NCI-H1694 (cell line): ENCODE results near the gene ZNF627.
"Not testable (repeated sequence)": the region's sequence is repeated elsewhere in the genome, so short reads cannot be mapped to it uniquely, and the experiment has no call there.

ENCODE experiments used
- DNase-seq: peaks from one replicate; lab custom pipeline; 2025; lab: John Stamatoyannopoulos, UW

The ZNF627 gene

GRCh38 chr19:11574689-11575088 lies 22.6 kb upstream of the ZNF627 start:
- DNase-seq, result no peak

GRCh38 chr19:11576227-11576626 lies 21.1 kb upstream of the ZNF627 start:
- DNase-seq, result no peak

GRCh38 chr19:11577451-11578257 lies 19.6 kb upstream of the ZNF627 start, which contains the start of gene ACP5:
ACP5 (minus strand) TSS chr19:11577645; CDS start chr19:11577317, 328 bp downstream.
- no peak for DNase-seq

GRCh38 chr19:11578258-11579142 lies 18.8 kb upstream of the ZNF627 start:
- DNase-seq, result no peak

GRCh38 chr19:11580116-11580515 lies 17.2 kb upstream of the ZNF627 start:
- no peak for DNase-seq

- no peak for DNase-seq
These were observed 15.5 kb upstream of the ZNF627 start for GRCh38 chr19:11581740-11582139.

- DNase-seq, result no peak
These were observed 11.0 kb upstream of the ZNF627 start for GRCh38 chr19:11586331-11586730.

- DNase-seq, result peak; percentile 78
These were observed 9.8 kb upstream of the ZNF627 start for GRCh38 chr19:11587302-11587974.

GRCh38 chr19:11587975-11588631 lies 9.2 kb upstream of the ZNF627 start:
- DNase-seq, result no peak

- no peak for DNase-seq
These were observed 3.2 kb upstream of the ZNF627 start for GRCh38 chr19:11594084-11594483.

GRCh38 chr19:11596156-11596555 lies 1.1 kb upstream of the ZNF627 start:
- DNase-seq, result no peak

GRCh38 chr19:11598103-11598483 lies 810 bp downstream of the ZNF627 start:
- DNase-seq, result no peak

GRCh38 chr19:11598746-11599145 lies 1.5 kb downstream of the ZNF627 start:
- no peak for DNase-seq

- DNase-seq, result not testable (repeated sequence)
These were observed 2.4 kb downstream of the ZNF627 start for GRCh38 chr19:11599704-11600103.

GRCh38 chr19:11606484-11606883 lies 9.2 kb downstream of the ZNF627 start:
- no peak for DNase-seq

GRCh38 chr19:11611730-11612129 lies 14.4 kb downstream of the ZNF627 start:
- no peak for DNase-seq

GRCh38 chr19:11612816-11613511 lies 15.7 kb downstream of the ZNF627 start:
- no peak for DNase-seq

- no peak for DNase-seq
These were observed 20.1 kb downstream of the ZNF627 start for GRCh38 chr19:11617180-11618062.

- no peak for DNase-seq
These were observed 23.3 kb downstream of the ZNF627 start for GRCh38 chr19:11620553-11620952.

GRCh38 chr19:11622401-11622800 lies 25.1 kb downstream of the ZNF627 start:
- DNase-seq, result not testable (repeated sequence)
